ENCODE measurements around the gene EPAS1. TPM values are rescaled to one million over a fixed set of nuclear protein-coding genes. Genes with fewer than 3 reads are reported as not detected.

Gene EPAS1
- polyA plus RNA-seq, 2 of the 4 experiments (the other 2 are of a cell fraction) = 128 to 143 TPM

GRCh38 chr2:46274586-46274985 is 22.6 kb upstream of the EPAS1 start:
- no peak for ATAC-seq
- no peak for DNase-seq (ENCODE audit: low read depth in 1 of 2, low spot score in 1 of 2)
- H3K27ac ChIP-seq = no peak overlapping the region; a peak in 1 of 6 replicates
- H3K4me1 ChIP-seq = peaks cover 32% of the 10 kb centered on the region
- no peaks in the 10 kb centered on the region for H3K9me3 ChIP-seq
- POLR2A ChIA-PET = no interaction called here
- no peak for FAIRE-seq
- H3K4me2 ChIP-seq = no peak overlapping the region
- CTCF ChIA-PET = interaction anchor here (0.7 to 2.4 kb wide), 2 partner anchors 11 to 27 kb away, joined by 3 to 7 read pairs; no protein-coding TSS in a partner anchor
- no peak overlapping the region for H3K4me3 ChIP-seq
- 77% methylated on average over 4 of the region's 4 CpGs for WGBS (ENCODE audit: missing lambda C conversion rate)
- no peak for TF ChIP-seq RAD21 (conservative IDR thresholded peaks at IDR 0.05 in 1 of 2, IDR thresholded peaks at IDR 0.05 in 1 of 2)
- no peak for TF ChIP-seq RARB (CRISPR knock-in tag; IDR thresholded peaks at IDR 0.05)
- TF ChIP-seq MYC (IDR thresholded peaks at IDR 0.05; ENCODE audit: borderline replicate concordance, low read length) = no peak
- TF ChIP-seq JUN (IDR thresholded peaks at IDR 0.05) = no peak
- no peak for TF ChIP-seq MAZ (IDR thresholded peaks at IDR 0.05; ENCODE audit: borderline replicate concordance, low read depth, low read length)
- 0 out of 2 replicates have a peak, but pooled peaks have one; percentile 17 for TF ChIP-seq CHD4 (IDR thresholded peaks at IDR 0.05; ENCODE audit: borderline replicate concordance)

- TF ChIP-seq POLR2A (IDR thresholded peaks at IDR 0.05; ENCODE audit: low read length) (no peak), JUN (IDR thresholded peaks at IDR 0.05) (no peak), CHD2 (IDR thresholded peaks at IDR 0.05; ENCODE audit: low read length, partially characterized antibody) (no peak), HOXB13 (CRISPR knock-in tag; IDR thresholded peaks at IDR 0.05; ENCODE audit: low read depth) (no peak), FOSL2 (IDR thresholded peaks at IDR 0.05) (no peak), FOSL2 (CRISPR knock-in tag; IDR thresholded peaks at IDR 0.05) (no peak), CHD4 (IDR thresholded peaks at IDR 0.05; ENCODE audit: borderline replicate concordance) (no peak), GATA3 (IDR thresholded peaks at IDR 0.05; ENCODE audit: borderline replicate concordance) (no peak), REST (IDR thresholded peaks at IDR 0.05) (no peak), HMGXB4 (CRISPR knock-in tag; IDR thresholded peaks at IDR 0.05; ENCODE audit: borderline replicate concordance) (no peak), KDM5A (IDR thresholded peaks at IDR 0.05) (no peak), NPAS2 (CRISPR knock-in tag; IDR thresholded peaks at IDR 0.05; ENCODE audit: borderline replicate concordance) (no peak)
- Histone ChIP-seq H3K4me2 (no peak overlapping the region), H3K27ac (peak overlapping the region in 1 of 2 experiments; percentile 32; a peak in 1 of 6 replicates), H3K4me1 (peaks cover 29% of the 10 kb centered on the region), H3K9me3 (no peaks in the 10 kb centered on the region), H3K4me3 (no peak overlapping the region)
- POLR2A ChIA-PET = no interaction called here
- CTCF ChIA-PET = interaction anchor here (1.0 to 1.9 kb wide), 8 partner anchors 18 to 265 kb away, joined by 3 to 7 read pairs (median 6); no protein-coding TSS in a partner anchor
- FAIRE-seq = no peak
- ATAC-seq = no peak
- DNase-seq (ENCODE audit: low read depth in 1 of 2, low spot score in 1 of 2) = no peak
- WGBS (ENCODE audit: missing lambda C conversion rate) = 92% methylated on average over 20 of the region's 20 CpGs
These were observed 21.2 kb upstream of the EPAS1 start for GRCh38 chr2:46275995-46276394.

- no peak for FAIRE-seq
- 48% methylated on average over 2 of the region's 2 CpGs for WGBS (ENCODE audit: missing lambda C conversion rate)
These were observed 20.6 kb upstream of the EPAS1 start for GRCh38 chr2:46276642-46277041.

More at GRCh38 chr2:46276642-46277041, 20.6 kb upstream of the EPAS1 start:
- peaks cover 29% of the 10 kb centered on the region for H3K4me1 ChIP-seq
- ATAC-seq (peak; percentile 85 to 94), DNase-seq (ENCODE audit: low read depth in 1 of 2, low spot score in 1 of 2) (peak; percentile 33 to 36)
- no peak overlapping the region for H3K4me3 ChIP-seq
- POLR2A ChIA-PET = no interaction called here
- CTCF ChIA-PET = interaction anchor here (0.9 to 1.9 kb wide), 10 partner anchors 10 to 265 kb away, joined by 3 to 7 read pairs (median 6); no protein-coding TSS in a partner anchor
- H3K27ac ChIP-seq = peak overlapping the region in 1 of 2 experiments; percentile 1; a peak in 1 of 6 replicates
- TF ChIP-seq TFCP2L1 (CRISPR knock-in tag; IDR thresholded peaks at IDR 0.05) (no peak), FOSB (CRISPR knock-in tag; IDR thresholded peaks at IDR 0.05) (no peak), EP300 (IDR thresholded peaks at IDR 0.05) (no peak), RAD21 (conservative IDR thresholded peaks at IDR 0.05 in 1 of 2, IDR thresholded peaks at IDR 0.05 in 1 of 2) (peak in 1 of 2 experiments; percentile 40; a peak in 2 of 5 replicates), GATA3 (IDR thresholded peaks at IDR 0.05; ENCODE audit: borderline replicate concordance) (no peak), HES2 (IDR thresholded peaks at IDR 0.05) (no peak), RARB (CRISPR knock-in tag; IDR thresholded peaks at IDR 0.05) (no peak), HEYL (CRISPR knock-in tag; IDR thresholded peaks at IDR 0.05) (no peak), HOXB13 (CRISPR knock-in tag; IDR thresholded peaks at IDR 0.05; ENCODE audit: low read depth) (no peak), JUN (IDR thresholded peaks at IDR 0.05) (no peak), CTCF (IDR thresholded peaks at IDR 0.05) (peak; percentile 28; the same call in 2 of the 3 replicates), BCL3 (IDR thresholded peaks at IDR 0.05) (no peak), MYC (IDR thresholded peaks at IDR 0.05; ENCODE audit: borderline replicate concordance, low read length) (no peak)
- no peaks in the 10 kb centered on the region for H3K9me3 ChIP-seq
- no peak overlapping the region for H3K4me2 ChIP-seq
